AG10803 (cell line): ENCODE measurements around the gene EXOC4.
A peak's percentile ranks its signal among the peaks of the same experiment; 100 is the strongest.

Source experiments
- DNase-seq: peaks from one replicate; pipeline ENCODE4 v3.0.0; 2010; ENCODE audit warnings: low read depth
- H3K4me3 ChIP-seq: 2 replicates; pipeline ENCODE4 v1.5.1; 2011; ENCODE audit warnings: mild to moderate bottlenecking, low read length, control low read depth
- TF ChIP-seq, protein P1 (sequence below): conservative IDR thresholded peaks from 2 replicates; pipeline ENCODE4 v1.5.1; 2011; ENCODE audit warnings: mild to moderate bottlenecking, low read length, control low read depth, inconsistent platforms

The EXOC4 gene

DNA sequence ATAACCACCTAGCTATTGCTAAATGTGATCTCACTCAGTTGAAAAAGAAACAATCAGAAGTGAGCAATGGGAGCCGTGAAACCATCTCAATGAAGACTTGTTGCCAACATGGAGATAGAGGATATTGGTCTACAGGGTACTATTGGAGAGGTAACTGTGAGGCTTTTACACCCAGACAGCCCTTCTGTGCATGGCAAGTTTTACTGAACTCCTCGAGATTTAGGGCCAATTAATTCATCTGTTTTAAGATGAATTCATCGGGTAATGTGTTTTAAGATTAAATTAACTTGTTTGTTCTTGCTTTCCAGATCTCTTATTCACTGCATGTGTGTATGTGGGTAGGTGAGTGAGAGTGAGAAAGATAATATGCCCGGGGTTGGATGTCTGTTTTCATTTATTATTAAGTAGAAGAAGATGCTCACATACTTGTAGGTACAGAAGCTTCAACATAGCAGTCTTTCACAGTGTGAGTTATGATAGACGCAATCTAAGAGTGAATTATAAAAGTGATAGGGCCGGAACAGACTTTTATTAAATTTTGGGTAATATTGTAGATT is 323.8 kb downstream of the EXOC4 start:
- H3K4me3 ChIP-seq = no peak overlapping the region
- TF ChIP-seq, protein P1, sequence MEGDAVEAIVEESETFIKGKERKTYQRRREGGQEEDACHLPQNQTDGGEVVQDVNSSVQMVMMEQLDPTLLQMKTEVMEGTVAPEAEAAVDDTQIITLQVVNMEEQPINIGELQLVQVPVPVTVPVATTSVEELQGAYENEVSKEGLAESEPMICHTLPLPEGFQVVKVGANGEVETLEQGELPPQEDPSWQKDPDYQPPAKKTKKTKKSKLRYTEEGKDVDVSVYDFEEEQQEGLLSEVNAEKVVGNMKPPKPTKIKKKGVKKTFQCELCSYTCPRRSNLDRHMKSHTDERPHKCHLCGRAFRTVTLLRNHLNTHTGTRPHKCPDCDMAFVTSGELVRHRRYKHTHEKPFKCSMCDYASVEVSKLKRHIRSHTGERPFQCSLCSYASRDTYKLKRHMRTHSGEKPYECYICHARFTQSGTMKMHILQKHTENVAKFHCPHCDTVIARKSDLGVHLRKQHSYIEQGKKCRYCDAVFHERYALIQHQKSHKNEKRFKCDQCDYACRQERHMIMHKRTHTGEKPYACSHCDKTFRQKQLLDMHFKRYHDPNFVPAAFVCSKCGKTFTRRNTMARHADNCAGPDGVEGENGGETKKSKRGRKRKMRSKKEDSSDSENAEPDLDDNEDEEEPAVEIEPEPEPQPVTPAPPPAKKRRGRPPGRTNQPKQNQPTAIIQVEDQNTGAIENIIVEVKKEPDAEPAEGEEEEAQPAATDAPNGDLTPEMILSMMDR = no peak
- no peak for DNase-seq

DNA sequence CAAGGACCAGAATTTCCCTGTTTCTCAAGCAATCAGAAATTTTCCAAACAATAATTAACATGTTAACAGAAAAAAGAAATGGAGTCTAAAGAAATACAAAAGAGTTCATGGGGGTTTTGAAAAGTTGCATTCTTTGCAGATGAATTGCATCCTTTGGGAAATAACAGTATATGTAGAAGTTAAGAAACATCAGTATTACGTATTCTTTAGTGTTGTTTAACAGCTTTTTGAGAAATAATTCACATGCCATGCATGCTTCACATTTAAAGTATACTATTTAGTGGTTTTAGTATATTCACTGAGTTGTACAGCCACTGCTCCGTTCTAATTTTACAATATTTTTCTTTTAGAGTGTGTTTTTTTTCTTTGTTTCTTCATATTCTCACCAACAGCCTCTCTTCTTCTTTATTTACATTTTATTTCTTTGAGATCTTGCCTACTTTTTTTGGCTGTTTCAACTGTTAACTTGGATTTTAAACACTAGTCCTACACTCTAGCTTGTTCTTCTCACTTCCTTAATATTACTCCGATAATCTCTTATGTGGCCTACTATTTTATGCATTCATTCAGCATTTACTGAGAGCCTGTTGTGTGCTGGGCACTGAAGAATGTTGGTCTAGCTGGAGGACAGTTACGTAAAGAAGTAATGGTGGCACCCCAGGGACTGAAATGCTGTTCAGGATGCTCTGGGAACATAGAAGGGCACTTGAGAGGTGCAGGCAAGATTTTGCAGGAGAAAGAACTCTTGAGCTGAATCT is 330.1 kb downstream of the EXOC4 start:
- DNase-seq = peak; percentile 93
- no peak overlapping the region for H3K4me3 ChIP-seq
- TF ChIP-seq, protein P1 = no peak

DNA sequence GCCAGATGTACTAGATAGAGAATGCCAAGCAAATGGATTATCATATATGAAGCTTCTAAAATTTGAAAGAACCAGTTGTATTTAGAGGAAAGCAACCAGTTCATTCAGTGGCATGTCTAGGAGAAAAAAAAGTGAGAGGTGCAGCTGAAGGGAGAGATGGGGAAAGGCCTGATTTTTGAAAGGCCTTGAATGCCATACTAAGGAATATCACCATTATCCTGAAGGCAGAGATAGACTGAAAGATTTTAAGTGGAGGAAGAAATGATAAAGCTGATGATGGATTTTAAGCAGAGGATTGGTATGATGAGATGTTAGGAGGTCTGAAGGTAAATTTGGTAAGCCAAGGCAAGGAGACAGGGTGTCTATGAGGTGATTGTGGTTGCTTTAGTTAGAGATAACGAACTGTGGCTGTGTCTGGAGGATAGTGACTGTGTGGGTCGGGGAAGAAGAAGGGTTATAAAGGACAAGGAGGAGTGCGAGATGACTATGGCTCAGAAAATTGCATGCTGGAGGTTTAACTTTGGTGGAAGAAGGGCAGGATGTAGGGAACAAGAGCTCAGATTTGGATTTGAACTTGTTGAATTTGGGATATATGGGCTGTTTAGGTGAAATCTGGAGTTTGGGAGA is 330.8 kb downstream of the EXOC4 start:
- no peak for DNase-seq
- no peak overlapping the region for H3K4me3 ChIP-seq
- TF ChIP-seq, protein P1 = no peak

DNA sequence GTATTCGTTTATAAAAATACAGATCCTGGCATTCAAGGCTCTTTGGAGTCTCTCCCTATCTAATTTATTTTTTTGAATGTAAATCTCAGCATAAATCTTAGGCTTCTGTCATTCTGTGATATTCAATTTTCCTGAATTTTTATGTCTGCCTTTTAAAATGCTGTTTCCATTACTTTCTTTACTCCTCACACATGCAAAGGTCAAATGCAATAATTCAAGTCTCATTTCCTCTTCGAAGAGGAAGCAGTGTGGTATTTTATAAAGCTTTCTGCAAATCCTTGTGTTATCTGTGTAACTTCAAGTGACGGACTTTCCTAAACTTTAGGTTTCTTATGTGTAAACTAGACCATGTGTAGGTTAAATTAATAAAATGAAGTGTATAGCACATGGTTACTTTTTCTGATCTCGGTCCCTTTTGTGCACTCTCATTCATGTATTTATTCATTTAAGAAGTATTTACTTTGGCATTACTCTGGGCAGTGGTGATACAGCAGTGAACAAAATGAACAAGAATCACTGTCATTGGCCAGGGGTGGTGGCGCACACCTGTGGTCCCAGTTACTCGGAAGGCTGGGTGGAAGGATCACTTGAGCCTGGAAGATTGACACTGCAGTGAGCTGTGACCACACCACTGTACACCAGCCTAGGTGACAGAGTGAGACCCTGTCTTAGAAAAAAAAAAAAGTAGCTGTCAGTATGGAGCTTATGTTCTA is 332.2 kb downstream of the EXOC4 start:
- H3K4me3 ChIP-seq = no peak overlapping the region
- DNase-seq = no peak
- TF ChIP-seq, protein P1 = no peak

DNA sequence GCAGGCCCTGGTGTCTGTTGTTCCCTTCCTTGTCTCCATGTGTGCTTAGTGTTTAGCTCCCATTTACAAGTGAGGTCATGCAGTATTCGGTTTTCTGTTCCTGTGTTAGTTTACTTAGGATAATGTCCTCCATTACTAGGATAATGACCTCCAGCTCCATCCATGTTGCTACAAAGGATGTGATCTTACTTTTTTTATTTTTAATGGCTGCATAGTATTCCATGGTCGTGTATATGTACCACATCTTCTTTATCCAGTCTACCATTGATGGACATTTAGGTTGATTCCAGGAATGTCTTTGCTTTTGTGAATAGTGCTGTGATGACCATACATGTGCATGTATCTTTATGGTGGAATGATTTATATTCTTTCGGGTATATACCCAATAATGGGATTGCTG is 333.4 kb downstream of the EXOC4 start:
- TF ChIP-seq, protein P1 = no peak
- DNase-seq = no peak
- no peak overlapping the region for H3K4me3 ChIP-seq

DNA sequence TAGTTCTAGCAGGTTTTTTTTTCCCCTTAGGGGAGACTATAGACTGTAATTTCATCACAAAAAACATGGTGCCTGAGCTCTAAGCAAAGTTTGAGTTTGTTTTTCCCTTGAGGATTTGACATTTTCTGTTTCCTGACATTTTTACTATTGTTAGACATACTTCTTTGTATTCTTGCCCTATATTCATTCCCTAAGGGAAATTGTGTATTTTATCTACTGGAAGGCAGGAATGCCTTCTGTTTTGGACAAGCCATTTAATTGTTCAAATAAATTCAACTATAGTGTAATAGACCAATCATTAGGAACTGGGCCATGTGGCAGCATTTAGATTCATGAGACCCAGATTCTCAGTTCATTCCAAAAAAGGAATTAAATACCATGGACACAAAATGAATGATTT is 335.0 kb downstream of the EXOC4 start:
- peak; percentile 11 for DNase-seq
- no peak overlapping the region for H3K4me3 ChIP-seq
- TF ChIP-seq, protein P1 = no peak
